Sigmoid colon (tissue), 4 donors: ENCODE data around the gene LNPEP.

Experiments used
- CTCF ChIP-seq, 4 experiments: fragments of 450-650 bp in 3 of 4; fragments of 200-600 bp in 1 of 4; IDR thresholded peaks; one replicate each; pipeline ENCODE4 v1.5.1; 2016 to 2019; ENCODE audit warnings: antibody characterized with exemption in 4 of 4, mild to moderate bottlenecking in 3 of 4, moderate library complexity in 2 of 4
- POLR2AphosphoS5 ChIP-seq, 4 donors: sonication (generic); formaldehyde crosslinking; IDR thresholded peaks; one replicate each; pipeline ENCODE4 v1.6.1; 2017; ENCODE audit warnings: antibody characterized with exemption in 4 of 4

- TF ChIP-seq CTCF (IDR thresholded peaks at IDR 0.05): no peak
- TF ChIP-seq POLR2AphosphoS5 (IDR thresholded peaks at IDR 0.05): no peak
Observed at GRCh38 chr5:97077246-97077645, 141.4 kb downstream of the LNPEP start.
